CD4-positive, alpha-beta T cell treated with Interleukin-2 at 100 ng/mL for 4 hours (primary cell): Measurements from ENCODE around the gene AIRE.

Experiments
- DNase-seq: peaks from one replicate; pipeline ENCODE4 v3.0.0-alpha.2; 2020; ENCODE audit warnings: low spot score

AIRE gene

DNA sequence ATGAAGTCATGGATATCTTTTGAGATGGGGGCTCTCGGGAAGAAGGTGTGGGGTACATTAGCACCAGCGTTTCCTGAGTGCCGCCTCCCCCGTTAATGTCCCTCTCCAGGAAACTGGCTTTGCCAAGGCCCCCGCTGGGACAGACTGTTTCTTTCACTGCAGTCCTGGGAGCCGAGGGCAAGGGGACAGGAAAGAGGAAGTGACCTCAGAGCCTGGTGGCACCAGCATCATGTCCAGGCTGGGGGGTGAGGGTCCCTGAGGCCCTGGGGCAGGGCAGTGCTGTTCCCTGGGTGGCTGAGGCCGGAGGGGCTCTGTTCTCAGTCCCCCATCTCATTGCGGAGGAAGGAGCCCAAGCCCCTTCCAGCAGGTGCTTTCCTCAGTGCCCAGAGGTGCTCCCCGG, 20.0 kb downstream of the AIRE start:
- no peak for DNase-seq

DNA sequence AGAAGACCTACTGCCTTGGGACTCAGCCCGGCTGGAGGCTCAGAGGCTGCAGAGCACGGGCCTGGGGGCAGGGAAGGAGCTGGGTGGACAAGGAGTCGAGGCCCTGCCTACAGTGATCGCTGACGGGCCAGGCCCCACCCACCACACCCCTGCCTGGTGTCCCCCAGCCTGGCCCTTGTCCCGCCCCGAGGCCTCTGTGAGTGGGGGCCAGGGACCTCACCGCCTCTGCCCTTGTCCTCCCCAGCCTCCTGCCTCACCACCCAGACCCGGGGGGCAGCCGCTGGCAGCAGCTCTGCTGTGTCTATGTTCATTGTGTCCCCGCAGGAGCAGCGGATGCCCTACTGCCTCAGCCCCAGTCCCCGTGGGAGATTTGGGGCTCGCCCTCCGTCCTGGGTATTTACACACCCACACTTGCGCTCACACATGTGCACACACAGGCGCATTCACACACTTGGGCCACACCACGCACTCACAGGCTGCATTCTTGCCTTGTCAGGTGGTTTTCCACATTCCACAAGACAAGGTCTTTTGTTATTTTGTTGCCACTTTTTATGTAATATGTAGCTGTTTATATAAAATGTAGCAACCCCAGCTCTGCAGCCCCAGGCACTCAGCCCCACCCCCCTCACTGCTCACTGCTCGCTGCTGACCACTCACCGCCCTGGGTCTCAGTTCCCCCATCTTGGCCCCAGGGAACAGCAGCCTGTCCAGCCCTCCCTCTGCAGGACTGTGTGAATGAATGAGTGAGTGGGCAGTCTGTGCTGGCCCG, 21.4 kb downstream of the AIRE start:
- no peak for DNase-seq

DNA sequence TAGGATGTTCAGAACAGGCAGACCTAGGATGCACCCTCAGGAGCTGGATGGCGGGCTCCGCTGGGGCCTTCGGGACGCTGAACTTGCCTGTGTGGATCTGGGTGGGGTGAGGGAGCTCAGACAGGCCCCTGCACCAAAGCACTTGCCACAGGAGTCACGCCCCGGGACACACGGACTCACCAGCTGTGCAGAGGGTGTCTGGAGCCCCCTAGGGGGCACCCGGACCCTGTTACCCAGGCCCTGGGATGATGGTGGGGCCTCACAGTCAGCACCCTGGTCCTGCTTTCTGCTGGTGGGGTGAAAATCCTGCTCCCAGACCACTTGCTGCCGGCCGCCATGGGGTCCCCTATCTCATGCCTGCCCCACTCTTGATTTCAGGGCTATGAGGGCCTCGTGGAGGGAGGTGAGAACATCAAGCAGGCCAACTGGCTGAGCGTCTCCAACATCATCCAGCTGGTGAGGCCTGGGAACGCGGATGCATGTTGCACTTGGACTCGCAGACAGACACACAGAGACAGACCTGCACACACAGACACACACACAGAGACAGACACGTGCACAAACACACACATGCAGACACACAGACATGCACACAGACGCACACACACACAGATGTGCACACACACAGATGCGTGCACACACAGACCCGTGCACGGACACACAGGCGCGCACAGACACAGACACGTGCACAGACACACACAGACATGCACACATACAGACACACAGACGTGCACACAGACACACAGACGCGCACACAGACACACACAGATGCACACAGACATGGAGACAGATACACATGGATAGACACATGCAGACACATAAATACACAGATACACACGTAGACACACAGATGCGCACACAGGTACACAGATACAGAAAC, 25.2 kb downstream of the AIRE start:
- no peak for DNase-seq

DNA sequence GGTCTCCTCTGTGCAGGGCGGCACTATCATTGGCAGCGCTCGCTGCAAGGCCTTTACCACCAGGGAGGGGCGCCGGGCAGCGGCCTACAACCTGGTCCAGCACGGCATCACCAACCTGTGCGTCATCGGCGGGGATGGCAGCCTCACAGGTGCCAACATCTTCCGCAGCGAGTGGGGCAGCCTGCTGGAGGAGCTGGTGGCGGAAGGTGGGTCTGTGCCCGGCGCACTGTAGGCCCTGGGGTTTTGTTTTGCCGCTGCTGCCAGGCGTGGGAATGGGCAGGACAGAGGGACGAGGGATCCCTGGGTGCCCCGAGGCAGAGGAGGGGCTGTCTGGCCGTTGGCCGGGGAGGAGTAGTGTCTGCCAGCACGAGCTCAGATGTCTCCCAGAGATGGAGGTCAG, 26.4 kb downstream of the AIRE start:
- DNase-seq: no peak

DNA sequence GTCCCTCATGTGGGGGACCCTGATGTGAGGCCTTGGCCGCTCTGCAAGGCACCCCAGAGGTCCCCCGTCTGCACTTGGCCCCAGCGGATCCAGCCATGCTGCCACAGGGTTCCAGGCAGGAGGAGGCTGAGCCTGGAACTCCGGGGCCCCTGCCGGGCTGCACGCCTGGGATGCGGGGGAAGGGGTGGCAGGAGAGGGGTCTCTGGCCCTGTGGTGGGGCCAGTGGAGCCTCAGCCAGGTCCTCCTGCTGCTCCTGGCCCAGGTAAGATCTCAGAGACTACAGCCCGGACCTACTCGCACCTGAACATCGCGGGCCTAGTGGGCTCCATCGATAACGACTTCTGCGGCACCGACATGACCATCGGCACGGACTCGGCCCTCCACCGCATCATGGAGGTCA, 27.0 kb downstream of the AIRE start:
- no peak for DNase-seq

DNA sequence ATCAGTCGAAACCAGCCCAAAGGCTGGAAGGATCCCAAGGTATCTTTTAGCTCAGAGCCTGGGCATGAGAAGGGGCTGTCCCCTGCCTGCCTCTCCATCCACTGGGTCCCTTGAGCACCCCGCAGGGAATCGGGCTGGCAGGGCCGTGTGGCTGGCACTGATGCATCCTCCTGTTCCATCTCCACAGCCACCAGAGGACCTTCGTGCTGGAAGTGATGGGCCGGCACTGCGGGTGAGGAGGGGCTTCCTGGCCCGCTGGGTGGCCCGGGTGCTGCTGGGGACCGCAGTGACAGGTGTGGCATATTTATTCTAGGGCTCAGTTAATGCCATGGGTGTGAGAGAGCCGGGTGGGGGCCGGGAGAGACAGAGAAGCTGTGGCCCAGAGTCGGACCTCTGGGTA, 27.8 kb downstream of the AIRE start:
- DNase-seq: no peak

DNA sequence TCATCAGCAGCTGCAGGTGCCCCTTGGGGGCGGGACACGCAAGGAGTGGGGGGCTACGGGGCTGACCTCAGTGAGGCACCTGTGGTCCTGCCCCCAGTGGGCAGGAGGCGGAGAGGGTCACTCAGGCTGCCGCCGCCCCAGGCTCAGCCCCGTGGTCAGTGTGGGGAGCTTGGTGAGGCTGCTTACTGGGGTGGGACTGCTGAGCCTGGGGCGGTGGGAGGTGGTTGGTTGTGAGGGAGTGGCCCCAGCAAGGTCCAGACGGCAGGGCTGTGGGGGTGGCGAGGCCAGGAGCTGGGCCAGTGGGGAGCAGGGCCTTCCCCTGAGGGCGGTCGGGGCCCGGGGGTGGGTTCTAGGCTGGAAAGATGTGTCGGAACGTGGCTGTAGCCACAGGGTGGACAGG, 28.5 kb downstream of the AIRE start:
- DNase-seq: no peak

DNA sequence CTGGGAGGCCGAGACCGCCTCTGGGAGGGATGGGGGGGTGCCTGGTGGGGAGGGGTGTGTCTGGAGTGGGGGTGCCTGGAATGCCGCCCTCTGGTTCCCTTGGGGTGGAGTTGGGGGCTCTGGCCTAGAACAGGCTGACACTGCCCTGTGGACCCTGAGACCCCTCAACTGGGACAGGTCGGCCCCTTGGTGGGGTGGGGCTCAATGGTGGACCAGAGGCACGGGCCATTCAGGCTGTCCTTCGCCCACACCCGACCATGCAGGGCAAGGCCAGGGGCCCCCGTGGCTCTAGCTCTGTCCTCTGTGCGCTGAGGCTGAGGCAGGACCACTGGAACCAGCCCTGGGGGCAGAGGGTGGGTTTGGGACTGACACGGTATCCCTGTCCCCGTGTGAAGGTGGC, 28.9 kb downstream of the AIRE start:
- DNase-seq: no peak

DNA sequence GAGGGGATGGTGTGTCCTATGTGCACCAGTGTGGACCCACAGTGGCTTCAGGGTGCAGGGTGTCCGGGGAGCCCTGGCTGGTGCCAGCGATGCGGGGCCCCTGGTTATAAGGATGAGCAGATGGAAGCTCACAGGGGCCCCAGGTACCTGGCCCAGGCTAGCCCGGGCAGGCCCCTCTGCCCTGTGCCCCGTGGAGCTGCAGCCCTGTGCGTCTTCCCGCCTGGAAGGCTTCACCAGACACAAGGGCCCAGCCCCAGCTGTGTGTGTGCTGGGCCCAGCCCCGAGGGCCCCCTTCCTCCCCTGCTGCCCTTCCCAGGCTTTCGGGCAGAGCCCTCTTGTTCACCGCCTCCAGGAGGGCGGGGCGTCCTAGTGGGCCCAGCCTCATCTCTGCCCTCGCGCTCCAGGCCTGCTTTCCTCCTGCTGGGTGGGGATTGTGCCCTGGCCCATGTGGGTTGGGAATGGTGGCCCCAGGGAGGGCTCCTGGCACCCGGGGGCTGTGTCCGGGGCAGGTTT, 30.1 kb downstream of the AIRE start:
- no peak for DNase-seq

DNA sequence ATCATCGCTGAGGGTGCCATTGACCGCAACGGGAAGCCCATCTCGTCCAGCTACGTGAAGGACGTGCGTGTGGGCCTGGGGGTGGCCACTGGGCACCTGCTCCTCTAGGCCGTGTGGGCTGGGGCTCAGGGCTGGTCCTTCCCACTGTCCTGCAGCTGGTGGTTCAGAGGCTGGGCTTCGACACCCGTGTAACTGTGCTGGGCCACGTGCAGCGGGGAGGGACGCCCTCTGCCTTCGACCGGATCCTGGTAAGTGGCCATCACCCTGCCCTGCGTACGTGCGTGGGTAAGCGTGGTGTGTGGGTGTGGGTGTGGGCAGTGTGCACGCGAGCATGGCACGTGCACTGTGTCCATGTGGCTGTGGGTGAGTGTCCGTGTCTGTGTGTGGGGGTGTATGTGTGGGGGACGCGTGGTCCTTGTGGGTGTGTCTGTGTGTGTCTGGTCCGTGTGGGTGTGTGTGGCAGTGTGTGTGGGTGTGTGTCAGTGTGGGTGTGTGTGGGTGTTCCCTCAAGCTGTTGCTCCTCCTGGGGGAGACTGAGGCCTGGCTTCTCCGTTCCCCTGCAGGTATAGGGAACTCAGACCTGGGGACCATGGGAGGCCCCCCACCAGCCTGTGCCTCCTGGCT, 30.7 kb downstream of the AIRE start:
- DNase-seq: no peak

DNA sequence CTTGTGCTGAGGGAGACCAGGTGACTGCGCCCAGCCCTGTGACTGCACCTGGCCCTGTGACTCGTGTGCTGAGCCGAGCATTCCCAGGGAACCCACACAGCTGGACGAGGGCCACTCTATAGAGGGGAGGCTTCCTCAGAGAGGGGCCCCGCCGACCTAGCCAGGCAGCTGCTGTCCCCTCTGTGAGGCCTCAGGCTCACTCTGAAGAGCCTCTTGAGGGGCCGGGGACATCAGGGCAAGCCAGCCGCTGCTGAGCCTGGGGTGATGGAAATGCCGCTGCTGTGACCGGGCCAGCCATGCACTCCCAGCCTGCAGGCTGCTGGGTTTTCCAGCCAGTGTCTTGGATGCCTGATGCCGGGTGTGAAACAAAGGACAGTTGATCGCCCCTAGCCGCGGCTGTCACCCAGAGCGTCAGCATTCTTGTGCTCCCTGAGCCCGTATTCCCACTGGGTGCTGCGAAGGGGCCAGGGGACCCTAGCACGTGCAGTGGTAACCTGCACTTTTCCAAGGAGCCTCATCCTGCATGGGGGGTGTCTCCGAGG, 31.6 kb downstream of the AIRE start:
- DNase-seq: no peak

DNA sequence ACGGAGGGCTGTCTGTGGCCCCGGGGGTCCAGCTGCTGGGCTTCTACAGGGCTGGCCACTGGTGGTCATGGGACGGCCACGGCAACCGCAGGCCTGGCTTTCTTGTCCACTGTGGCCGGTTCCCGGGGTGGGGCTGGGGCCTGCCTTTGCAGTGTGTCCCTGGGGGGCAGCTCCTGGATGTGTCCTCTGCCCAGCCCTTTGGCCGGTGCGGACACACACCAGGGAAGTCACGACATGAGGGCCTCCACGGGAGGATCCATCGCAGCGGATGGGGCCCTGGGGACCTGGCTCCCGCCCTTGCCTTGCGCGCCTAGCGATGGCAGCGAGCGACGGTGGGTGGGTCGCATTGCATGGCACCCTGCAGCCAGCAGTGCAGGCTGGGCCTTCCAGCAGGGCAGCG, 32.2 kb downstream of the AIRE start:
- DNase-seq: no peak

DNA sequence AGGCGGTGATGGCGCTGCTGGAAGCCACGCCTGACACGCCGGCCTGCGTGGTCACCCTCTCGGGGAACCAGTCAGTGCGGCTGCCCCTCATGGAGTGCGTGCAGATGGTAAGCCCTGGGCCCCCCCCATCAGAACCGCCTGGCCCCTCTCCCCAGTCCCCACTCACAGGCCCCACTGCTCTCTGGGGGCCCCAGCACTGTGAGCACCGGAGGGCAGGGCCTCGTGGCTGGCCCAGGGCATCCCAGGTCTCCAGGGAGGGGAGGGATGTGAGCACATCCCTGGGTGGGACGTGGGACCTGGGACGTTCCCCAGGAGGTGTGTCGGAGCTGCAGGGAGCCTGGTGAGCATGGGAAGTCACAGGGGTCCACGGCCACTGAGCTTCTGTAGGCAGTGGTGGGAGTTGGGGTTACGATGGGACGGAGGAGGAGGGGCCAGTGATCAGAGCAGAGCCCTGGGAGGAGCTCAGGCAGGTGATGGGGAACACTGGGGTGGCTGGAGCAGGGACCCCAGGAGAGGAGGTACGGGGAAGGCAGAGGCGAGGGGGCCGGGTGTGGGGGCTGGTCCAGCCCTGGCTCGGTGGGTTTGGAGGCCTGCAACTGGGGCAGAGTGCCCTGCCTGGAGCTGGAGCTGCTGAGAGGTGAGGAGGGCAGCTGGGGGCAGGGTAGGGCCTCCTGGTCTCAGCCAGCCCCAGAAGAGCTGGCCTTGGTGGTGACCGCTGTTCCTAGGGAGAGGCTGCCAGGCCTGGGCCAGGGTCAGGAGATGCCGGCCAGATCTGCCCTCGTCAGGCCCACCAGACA, 33.0 kb downstream of the AIRE start:
- DNase-seq: no peak

DNA sequence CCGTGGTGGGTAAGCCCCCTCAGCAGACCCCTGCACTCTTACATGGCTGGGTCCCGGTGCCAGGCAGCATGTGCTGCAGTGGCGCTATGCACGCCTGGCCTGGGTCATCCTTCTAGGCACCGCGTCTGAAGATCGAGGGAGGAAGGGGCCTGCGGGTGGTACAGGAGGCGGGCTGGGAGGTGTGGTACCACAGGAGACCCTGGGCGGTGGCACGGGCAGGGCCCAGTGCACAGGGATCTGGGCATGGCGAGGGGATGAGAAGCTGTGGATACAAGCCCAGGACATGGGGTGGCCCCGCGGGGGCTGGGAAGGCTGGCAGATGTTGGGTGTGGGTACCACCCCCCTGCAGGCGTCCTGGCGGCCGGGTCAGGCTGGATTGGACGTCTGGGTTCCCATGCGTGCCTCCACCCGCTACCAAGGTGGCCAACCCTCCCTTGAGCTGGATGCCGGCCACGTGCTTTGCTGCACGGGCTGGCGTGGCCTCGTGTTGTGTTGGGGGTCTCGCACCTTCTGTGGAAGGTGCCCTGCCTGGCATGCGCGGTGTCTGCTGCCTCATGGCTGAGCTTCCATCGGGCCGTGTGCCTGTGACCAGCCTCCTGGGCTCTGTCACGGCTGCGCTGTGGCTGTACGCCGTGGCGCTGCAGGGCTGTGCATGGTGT, 33.9 kb downstream of the AIRE start:
- no peak for DNase-seq

DNA sequence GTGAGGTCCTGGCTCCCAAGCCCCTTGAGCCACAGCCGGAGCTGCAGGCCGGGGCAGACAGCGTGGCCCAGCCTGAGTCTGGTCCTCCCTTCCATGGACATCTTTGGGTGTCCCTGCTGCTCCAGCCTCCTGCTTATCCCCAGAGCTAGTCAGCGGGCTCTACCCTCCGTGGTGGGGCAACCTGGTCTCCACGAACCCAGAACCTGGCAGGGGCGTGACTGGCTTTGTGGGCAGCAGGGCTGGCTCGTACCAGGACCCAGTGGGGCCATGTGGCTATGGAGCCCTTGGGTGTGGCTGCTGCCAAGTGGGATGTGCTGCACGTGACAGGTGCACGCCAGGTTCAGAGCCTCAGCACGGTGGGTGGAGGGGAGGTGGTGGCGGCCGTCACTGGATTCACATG, 35.2 kb downstream of the AIRE start:
- DNase-seq: no peak

DNA sequence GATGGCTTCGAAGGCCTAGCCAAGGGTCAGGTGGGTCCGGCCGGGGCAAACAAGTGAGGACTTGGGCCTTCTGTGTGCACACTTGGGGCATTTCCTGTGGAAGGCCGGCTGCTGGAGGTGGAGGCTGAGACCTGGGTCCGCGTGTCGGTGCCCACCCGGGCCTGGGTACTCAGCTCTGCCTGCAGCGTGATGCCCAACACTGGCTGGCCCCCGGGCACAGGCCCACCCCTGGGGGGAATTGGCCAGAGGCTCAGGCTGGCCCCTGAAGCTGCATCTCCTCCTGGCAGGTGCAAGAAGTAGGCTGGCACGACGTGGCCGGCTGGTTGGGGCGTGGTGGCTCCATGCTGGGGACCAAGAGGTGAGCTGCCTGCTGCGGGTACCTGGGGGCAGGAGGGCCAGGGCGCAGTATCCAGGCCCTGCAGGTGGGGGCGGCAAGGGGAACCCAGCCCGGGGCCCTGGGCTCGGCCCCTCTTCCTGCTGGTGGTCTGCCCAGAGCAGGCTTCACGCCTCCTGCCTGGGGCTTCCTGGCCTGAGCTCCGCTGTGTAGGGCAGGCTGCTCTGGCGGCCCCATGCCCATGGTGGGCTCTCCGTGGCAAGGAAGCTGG, 36.3 kb downstream of the AIRE start:
- no peak for DNase-seq

DNA sequence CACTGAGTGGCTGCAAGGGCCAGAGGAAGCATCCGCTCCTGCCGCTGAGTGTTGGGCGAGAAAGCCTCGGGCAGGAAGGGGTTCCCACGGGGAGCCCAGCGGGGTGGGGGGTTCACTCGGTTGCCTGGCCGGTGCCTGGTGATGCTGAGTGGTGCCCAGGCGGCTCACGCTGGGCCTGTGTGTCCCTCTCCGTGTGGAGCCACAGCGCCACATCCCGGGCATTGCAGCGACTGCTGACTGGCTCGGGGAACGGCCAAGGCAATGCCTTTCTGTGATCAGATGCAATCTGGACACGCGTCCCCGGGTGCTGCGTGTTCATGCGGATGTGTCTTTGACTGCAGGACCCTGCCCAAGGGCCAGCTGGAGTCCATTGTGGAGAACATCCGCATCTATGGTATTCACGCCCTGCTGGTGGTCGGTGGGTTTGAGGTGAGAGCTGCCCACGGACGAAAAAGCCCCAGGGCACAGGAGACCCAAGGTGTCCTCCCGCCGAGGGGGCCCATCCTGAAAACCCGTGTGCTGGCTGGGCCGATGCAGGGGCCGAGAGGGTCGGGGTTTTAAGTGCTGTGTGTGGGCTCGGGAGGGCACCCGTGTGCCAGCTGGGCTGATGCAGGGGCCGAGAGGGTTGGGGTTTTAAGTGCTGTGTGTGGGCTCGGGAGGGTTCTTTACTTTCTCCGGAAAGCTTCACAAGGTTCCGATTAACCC, 37.1 kb downstream of the AIRE start:
- DNase-seq: no peak

DNA sequence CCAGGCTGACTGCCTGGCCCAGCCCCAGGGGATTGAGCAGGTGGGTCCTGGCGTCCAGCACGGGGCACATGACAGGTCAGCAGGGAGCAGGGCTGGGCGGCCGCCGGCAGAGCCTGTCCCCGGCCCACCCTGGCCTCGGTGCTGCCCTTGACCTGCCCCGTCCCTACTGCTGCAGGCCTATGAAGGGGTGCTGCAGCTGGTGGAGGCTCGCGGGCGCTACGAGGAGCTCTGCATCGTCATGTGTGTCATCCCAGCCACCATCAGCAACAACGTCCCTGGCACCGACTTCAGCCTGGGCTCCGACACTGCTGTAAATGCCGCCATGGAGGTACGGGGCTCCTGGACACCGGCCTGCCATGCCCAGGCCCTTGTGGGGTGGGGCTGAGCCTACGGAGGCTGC, 37.9 kb downstream of the AIRE start:
- DNase-seq: no peak

DNA sequence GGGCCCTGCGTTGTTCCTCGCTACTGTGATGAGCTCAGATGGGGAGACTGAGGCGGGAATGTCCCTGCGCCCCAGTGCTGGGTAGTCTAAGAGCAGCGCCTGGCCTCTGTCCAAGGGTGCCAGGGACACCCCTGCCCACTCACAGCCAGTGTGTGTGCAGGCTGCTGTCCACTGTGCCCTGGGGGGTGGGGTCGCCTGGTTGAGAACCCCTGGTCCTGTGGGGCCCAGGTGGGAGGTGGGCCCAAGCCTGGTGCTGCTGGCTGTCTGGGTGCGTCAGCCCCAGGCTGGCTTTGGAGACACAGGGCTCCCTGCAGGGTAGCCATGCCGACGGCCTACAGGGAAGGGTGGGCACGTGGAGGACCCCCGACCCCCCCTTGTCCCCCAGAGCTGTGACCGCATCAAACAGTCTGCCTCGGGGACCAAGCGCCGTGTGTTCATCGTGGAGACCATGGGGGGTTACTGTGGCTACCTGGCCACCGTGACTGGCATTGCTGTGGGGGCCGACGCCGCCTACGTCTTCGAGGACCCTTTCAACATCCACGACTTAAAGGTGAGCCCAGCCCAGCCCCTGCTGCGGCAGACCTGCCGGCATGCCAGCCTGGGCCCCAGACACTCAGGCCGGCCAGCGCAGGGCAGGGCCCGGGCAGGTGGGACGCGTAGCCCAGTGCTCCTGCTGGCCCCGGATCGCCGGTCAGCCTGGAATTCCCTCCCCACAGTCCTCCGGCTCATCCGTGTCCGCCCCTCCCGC, 38.6 kb downstream of the AIRE start:
- DNase-seq: no peak

DNA sequence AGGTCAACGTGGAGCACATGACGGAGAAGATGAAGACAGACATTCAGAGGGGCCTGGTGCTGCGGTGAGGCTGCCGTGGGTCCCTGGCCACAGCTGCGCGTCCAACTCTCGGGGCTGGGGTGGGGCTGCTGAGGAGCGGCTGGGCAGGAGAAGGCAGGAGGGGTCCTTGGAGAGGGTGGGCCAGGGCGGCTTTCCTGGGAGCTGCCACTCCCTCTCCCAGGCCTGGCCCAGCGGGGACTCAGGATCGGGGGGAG, 39.1 kb downstream of the AIRE start:
- no peak for DNase-seq
